MV-4-11 (cell line): ENCODE data around the gene TRIM63.
"Not testable (repeated sequence)": the region's sequence is repeated elsewhere in the genome, so short reads cannot be mapped to it uniquely, and the experiment has no call there.

ENCODE experiments used
- DNase-seq: peaks from one replicate; lab custom pipeline; 2025; lab: John Stamatoyannopoulos, UW

TRIM63 gene

DNA sequence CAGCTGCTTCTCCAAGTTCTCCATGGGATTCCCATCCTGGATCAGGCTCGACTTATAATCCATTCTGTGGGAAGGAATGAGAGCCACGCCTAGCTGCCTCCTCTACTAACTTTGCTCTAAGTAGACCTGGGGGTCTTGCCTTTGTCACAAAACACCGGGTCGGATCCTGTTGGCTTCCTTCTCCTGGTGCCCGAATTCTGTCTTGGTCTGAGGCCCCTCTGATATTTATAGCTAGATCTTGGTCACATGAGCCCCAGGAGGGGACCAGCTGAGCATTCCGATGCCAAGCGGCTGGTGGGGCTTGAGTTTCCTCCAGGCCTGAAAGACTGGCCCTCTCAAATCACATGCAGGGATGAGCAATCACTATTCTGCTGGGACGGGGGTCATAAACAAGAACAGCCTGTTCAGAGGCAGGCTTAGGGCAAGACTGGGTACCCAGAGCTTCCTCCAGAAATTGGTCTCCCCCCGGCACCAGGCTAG, at the start of gene TRIM63:
TRIM63 (minus strand) TSS at position 199 of the 480 bp plus-strand sequence; CDS start at position 63, 136 bp downstream.
- DNase-seq, result no peak

DNA sequence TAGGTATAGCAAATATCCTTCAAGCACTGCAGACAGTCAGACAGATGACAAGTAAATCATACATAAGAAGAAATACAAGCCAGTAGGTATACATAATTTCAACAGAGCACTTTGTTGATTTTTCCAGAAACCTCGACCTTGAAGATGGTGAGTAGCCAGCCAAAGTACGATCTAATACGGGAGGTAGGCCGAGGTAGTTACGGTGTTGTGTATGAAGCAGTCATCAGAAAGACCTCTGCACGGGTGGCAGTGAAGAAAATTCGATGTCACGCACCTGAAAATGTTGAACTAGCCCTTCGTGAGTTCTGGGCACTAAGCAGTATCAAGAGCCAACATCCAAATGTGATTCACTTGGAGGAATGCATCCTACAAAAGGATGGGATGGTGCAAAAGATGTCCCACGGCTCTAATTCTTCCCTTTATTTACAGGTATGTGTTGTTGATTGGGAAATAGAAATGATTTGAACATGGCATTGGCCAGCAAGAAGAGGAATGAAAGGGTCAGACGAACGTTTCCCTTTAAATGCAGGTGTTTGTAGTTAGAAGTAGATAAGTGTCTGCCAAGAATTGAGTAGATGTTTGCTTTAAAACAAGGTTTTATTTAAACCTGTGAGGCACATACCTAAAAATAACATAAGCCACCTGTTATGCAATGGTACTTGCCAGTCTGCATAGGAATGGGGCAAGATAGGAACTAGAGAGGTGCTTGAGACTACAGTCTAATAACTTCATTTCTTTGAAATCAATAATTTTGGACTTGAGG, 46.9 kb upstream of the TRIM63 start:
- no peak for DNase-seq

DNA sequence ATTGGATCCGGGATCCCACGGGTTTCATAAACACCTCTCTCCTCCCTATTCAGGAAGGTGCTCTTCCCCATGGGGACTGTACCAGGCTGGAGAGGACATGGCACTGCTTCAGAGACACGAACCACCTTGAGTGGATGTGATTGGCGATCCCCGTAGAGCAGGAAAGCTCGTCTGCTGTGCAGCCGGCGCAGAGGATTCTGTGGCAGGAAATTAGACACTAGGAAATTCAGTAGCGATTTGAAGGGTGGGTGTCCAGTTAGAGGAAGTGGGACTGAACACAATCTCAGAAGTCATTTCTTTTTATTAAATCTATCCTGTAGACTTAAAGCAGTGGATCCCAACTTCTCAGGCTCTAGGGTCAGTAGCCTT, 45.0 kb upstream of the TRIM63 start:
- peak; percentile 50 for DNase-seq

DNA sequence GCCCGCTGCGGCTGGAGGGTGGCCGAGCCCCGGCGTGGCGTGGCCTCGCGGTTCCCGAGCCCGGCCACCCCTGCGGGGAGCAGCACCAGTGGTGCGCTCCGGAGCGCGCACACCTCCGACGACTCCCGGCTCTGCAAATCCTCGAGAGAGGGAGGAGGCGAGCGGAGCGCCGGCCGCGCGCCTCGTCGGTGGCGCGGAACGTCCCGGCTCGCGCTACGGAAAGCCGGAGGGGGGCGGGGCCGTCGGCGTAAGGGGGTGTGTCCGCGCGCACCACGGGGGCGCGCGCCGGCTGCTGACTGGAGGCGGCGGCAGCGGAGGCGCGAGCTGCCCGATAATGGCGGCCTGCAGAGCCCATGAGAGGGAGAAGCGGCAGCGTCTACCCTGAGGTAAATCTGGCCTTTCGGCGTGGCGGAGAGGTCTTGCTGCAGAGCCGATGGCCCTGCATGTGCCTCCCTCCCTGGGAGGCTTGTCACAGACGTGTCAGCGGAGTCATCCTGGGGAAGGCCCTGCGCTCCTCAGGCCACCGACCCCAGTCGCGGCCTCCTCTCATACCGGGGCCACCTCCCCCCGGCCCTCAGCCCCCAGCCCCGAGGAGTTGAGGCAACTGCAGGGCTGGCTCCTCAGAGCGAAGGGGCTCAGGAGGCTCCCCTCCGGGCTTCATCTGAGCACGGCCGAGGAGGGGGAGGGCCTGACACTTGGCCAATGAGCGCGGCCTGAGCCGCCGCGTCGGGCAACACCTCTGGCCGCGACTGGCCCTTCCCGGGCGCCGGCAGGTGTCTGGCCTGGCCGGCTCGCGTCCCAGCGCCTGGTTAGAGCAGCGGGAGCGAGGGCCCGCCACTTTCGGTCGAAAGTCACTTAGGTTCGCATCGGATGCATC, 44.3 kb upstream of the TRIM63 start, which contains the start of gene PDIK1L:
PDIK1L (plus strand) TSS at position 295 of the 877 bp plus-strand sequence. CDS start 2,485 bp downstream, outside the sequence.
- peak; percentile 90 for DNase-seq

DNA sequence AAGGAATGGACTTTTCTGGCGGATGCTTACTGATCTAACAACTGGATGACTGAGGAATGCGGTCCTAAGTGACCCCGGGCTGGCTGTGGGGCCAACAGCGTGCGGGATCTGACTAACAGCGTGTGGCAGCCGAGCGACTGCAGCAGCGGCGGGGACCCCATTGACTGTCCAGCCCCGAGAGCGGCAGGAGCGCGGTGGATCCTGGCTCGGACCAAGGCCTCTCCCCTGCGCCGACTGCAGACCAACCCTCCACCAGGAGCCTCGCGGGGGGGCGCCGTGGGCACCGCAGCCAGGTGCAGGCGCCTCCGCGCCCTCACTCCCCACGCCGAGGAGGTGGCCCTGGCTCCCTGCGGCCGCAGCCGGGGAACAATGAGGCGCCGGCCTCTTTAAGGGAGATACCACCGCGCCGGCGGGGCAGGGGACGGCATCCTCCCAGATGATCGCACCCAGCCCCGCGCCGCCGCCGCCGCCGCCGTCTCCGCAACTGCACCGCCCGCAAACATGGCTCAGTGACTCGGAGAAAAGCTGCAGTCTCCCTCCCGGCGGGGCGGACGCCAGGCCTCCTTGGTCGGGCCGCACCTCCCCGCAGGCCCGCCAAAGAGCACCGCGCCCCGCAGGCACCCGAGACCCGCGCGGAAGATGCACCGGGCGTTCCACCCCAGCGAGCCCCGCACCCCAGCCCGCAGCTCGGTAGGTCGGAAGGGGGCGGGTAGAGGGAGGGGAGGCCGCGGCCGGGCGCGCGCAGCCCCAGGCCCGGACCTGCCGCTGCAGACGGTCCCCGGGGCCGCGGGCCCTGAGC, 43.5 kb upstream of the TRIM63 start:
- peak; percentile 43 for DNase-seq

GRCh38 chr1:26109229-26110164, 42.1 kb upstream of the TRIM63 start:
- DNase-seq, result no peak

GRCh38 chr1:26105226-26105548, 37.8 kb upstream of the TRIM63 start:
- DNase-seq, result not testable (repeated sequence)

DNA sequence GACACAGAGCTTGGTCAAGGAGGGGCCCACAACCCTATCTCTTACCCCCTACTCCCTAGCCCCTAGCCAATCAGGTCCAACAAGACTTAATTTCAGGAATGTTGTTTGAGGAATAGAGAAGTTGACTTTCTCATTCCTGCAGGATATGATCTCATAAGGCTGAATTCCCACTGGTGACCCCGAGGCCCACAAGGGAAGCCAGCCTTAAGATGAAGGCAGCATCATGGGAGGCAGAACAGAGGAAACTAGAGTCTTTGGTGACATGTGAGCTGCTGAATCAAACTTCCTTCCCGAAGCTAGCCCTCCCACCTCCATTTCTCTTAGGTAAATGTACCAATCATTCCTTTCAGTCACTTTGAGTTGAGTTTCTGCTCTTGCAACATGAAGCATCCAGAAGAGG, 35.1 kb upstream of the TRIM63 start:
- DNase-seq, result no peak

DNA sequence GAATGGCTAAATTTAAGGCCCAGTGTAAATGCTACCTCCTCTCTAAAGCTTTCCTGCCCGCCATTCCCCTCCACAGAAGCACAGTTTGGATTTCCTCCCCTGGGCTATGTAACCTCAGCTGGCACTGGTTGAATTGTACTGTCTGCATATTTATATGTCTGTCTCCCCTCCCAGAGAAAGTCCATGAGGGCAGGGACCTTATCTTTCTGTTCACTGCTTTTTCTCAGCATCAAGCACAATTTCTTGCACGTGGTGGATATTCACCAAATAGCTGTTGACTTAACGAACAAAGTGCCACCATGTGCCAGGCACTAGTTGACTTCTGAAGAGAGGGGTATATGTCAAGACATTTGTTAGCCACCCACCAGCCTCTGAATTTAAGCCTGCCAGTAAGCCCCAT, 34.7 kb upstream of the TRIM63 start:
- DNase-seq, result no peak

- DNase-seq, result not testable (repeated sequence)
Measured at GRCh38 chr1:26100204-26100603, 32.8 kb upstream of the TRIM63 start.

DNA sequence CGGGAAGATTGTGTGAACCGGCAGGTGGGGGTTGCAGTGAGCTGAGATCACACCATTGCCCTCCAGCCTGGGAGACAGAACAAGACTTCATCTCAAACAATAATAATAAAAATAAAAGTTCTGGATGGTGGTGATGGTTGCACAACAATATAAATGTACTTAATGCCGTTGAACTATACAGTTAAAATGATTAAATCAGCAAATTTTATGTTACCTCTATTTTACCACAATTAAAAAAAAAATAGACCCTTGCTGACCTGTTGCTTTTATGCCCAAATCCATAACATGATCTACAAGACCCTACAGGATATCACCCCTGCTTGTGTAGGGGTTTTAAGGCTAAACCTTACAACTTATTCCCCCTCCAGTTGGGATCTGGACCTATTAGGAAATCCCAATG, 32.4 kb upstream of the TRIM63 start:
- no peak for DNase-seq

DNA sequence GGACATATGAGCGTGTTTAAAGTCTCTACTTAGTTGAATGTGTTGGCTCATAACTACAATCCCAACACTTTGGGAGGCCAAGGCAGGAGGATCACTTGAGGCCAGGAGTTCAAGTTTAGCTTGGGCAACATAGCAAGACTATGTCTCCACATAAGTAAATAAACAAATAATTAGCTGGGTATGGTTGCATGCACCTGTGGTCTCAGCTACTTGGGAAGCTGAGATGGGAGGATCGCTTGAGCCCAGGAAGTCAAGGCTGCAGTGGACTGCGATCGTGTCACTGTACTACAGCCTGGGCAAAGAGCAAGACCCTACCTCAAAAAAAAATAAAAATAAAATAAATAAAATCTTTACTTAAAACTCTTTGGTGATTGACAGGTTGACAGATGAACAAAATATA, 31.2 kb upstream of the TRIM63 start:
- no peak for DNase-seq

DNA sequence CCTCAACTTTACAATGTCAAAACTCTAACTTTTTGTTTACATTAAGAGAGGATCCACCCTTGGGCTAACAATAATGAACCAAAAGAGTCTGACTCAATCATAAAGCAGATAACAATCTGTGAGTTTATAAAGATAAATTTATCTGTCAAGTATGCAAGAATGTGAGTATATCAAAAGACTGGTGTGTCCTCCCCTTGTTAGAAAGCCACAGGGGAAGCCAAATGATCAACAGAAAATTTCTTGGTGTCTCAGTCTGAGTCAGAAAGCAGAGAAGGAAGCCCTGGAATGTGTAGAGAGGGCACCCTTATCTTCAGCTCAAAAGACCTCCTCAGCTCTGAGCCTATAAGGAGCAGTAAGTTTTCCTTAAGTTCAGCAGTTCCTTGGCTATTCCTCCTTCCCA, 30.3 kb upstream of the TRIM63 start:
- DNase-seq, result no peak

- no peak for DNase-seq
Measured at GRCh38 chr1:26096471-26096870, 29.0 kb upstream of the TRIM63 start.

GRCh38 chr1:26094677-26095383, 27.4 kb upstream of the TRIM63 start:
- DNase-seq, result no peak

- DNase-seq, result no peak
Measured at GRCh38 chr1:26094076-26094669, 26.7 kb upstream of the TRIM63 start.

DNA sequence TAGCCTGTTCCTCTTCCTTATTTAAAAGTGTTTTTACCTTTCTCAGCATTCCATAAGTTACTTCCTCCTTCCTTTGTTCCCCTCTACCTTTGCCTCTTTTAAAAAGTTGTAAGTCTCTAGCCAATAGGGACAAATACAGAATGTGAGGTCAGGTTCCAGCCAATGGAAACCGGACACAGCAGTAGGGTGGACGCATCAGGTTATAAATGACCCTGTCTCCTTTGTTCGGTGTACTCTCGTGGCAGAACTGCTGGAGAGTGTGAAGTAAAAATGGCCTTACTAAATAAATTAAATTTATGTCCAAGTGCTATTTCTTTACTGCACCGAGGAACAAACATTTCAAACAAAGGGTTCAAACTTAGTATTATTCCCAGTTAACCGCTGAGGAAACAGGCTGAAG, 26.1 kb upstream of the TRIM63 start:
- DNase-seq, result not testable (repeated sequence)

DNA sequence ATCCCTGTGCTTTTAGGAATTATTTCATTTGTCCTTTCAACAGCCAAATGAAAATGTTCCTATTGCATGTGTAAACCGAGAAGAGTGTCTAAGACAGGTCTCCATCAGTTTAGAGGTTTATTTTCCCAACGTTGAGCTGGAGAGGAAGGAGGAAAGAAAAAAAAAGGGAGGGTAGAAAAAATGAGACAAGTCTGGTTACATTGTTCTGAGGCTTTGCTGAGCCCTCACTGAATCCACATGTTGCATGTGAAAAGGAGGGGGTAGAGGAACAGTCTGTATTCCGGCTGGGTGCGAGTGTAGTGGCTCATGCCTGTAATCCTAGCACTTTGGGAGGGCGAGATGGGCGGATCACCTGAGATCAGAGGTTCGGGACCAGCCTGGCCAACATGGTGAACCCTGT, 25.0 kb upstream of the TRIM63 start:
- DNase-seq, result no peak

DNA sequence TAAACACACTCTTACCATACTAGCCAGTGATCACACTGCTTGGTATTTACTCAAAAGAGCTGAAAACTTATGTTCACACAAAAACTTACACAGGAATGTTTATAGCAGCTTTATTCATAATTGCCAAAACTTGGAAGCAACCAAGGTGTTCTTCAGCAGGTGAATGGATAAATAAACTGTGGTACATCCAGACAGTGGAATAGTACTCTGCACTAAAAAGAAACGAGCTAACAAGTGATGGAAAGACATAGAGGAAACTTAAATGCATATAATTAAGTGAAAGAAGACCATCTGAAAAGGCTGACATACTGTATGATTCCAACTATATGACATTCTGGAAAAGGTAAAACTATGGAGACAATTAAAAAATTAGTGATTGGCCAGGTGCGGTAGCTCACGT, 23.5 kb upstream of the TRIM63 start:
- no peak for DNase-seq

GRCh38 chr1:26089125-26089524, 21.7 kb upstream of the TRIM63 start:
- DNase-seq, result no peak
